Measurements from ENCODE around the gene GAB3.

GAB3 gene

DNA sequence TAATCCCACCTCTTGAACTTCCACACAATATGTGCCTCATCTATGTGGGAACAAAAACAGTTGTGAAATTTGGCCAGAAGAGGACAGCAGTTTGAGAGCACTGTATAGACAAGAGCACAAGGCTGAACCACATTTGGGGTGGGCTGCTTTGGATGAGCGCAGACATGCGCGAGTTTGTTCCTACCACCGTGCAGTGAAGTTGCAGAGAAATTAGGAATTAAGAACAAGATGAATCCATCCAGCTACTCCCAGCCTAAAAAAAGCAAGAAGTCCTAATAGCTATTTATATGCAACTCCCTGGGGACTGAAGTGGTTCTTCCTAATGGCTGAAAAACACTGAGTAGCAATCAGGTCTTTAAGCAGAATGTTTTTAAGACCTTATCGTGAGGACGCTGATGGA is 1.0 kb downstream of the GAB3 start:
- no peak for DNase-seq

DNA sequence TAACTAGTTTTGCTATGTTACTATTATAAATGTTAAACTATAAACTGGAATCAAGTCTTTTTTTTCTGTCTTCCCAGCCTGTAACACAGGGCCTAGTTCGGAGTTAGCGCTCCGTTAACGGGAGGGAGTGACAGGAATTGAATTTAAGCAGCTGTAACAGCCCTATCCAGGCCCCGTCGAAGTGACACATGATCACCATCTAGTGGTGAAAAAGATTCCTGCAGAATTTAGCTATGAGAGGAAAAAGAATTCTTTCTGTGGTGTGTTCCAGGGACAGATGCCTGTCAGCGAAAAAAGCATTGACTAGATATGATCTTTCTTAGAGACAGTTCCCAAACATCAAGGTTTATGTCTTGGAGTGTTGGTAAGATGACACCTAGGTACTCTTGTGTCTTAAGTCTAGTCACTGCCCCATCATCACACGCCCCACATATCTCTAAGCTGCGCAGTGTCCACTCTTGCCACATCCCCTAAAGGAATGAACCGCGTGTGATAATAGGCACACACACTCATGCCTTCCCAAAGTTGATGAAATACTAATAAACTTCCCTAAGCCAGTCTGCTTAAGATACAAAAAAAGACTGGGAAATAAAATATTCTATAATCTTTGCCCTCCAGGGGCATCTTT is 2.1 kb downstream of the GAB3 start:
- no peak for DNase-seq

DNA sequence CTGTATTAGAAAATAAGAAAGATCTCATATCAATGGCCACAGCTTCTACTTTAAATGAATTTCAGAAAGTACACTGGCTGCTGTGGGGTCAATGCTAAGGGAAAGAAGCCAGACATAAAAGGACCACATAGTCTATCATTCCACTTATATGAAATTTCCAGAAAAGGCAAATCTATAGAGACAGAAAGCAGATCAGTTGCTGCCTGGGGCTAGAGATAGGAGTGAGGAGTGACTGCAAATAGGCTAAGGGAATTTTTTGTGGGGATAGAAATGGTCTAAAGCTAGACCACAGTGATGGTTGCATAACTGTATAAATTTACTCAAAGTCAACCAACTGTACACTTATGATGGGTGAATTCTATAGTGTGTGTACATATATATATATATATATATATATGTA is 8.3 kb downstream of the GAB3 start:
- DNase-seq: no peak

DNA sequence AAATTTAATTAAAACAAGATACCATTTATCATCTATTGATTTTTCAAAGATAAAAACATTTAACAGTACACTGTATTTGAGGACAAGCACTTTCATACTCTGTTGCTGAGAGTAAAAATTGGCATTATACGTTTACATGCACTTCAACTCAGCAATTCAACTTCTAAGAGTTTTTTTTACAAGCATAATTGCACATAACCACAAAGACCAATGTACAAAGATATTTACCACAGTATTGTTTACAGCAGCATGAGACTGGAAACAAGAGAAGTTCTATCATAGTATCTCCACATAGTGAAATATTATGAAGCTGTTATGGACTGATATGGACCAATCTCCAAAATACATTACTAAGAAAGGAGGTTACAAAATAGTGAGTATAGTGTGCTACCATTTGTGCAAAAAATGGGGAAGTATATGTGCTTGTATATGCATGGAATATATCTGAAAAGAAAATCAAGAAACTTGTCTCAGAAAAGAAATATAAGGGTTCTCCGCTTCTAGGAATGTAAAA is 10.9 kb downstream of the GAB3 start:
- DNase-seq: no peak

DNA sequence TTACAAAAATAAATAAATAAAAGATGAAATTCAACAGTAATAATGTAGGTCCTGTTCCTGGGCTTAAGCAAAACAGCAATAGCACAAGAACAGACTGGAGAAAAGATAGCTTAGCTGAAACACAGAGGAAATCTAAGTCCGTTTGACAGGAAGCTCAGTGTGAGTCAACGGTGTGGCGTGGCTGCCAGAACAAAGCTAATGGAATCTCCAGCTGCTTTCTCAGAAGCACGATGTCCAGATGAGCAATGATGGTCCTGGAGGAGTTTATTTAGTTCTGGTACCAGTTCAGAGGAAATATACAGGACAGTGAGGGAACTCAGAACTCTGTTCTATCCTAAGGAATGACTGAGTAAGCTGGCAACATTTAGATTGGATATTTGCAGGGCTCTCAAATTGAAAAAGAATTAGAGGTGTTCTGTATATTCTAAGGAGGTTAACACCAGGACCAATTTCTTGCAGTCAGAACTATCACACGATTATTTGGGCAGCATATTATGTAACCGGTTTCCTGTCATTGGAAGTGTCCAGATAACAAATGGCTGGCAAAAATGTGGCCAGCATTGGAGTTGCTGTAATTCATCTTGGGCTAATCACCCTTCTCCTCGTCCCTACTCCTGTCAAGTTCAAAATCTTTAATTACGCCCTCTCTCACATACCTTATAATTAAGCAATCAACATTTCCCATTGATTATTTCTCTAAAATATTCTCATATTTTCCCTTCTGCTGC is 12.7 kb downstream of the GAB3 start:
- no peak for DNase-seq

DNA sequence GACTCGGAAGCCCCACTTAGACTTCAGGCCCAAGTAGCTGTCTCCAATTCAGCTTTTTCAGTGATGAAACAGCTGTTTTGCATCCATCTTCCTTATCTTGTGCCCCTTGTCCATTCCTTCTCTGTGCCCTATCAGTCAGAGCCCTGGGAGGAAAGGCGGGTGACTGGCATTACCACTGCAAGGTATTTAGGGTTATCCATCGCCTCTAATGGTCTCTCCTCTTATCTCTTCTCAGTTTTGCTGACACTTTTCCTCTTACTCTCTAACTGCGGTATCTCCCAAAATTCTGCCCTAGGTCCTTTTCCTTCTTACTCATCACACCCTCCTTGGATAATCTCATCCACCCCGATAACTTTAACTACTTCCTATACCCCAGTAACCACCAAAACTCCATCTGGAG is 13.7 kb downstream of the GAB3 start:
- DNase-seq: no peak

DNA sequence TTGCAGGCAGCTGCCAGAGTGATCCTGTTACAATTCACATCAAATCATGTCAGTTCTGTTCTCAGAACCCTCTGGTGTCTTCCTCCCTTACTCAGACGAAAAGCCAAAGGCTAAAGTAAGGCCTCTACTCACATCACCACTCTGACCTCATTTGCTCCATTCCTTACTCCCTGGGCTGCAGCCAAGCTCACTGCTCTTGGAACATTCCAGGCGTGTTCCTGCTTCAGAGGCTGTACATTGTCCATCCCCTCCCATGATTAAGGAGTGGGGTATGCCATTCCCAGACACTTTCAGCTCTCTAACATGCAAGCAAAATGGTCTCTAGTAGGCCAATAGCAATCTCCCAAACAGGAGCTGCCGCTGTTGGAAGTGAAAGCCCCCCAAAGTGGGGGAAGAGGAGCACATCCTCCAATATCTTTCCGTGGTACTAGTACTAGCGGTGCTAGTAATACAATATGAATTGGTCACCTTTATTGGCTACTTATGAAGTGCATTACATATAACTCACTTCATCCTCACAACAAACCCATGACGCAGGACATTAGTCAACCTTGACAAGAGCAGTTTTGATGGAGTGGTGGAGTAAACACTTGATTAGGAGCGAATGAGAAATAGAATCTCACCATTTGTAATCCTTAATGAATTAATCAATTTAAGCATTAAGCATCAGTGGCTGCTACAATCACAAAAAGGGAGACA is 15.0 kb downstream of the GAB3 start:
- DNase-seq: no peak

DNA sequence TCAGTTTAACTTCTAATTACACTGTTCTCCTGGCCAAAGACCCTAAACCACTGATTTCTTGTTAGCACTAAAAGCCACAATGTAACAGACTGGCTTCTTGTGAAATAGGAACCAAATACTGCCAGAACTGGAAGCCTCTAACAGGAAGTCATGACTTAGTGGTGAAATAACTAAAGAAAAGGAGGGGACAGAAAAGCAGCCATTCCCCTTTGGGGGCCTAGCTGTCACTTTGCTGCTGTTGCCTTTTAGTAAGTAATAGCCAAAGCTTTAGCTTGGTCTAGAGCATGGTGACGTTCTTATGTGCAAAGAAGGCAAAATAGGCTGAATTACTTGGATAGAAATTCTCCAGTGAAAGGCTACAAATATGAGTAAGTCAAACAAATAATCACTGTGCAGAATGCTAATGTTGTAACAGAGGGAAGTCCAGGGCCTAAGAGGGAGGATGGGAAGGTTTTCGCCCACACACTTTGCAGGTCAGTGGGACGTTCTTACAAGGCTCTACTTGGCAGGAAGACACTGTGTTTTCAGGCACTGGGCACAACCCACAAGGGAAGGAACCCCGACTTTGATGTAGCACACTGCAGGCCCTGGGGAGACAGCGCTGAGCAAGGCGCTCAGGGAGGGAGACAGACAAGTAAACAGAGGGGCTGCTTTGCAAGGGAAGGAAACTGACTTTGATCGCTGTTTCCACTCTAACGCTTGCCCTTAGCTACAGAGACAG is 16.7 kb downstream of the GAB3 start:
- DNase-seq: no peak

DNA sequence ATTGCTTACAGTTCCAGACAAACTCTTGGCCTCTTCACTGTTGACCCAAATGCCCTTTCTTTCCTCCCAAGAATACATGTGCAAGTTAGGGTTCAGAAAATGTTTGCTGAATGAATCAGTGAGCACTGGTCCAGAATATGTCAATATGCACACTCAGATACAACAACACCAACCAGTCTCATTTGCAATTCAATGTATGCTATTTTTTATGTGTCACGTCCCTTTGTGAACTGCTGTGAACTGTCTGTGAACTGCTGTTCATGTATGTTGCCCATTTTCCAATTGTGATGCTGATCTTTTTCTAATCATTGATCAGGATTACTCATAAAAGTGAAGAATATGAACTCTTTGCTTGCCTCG is 17.8 kb downstream of the GAB3 start:
- DNase-seq: no peak

DNA sequence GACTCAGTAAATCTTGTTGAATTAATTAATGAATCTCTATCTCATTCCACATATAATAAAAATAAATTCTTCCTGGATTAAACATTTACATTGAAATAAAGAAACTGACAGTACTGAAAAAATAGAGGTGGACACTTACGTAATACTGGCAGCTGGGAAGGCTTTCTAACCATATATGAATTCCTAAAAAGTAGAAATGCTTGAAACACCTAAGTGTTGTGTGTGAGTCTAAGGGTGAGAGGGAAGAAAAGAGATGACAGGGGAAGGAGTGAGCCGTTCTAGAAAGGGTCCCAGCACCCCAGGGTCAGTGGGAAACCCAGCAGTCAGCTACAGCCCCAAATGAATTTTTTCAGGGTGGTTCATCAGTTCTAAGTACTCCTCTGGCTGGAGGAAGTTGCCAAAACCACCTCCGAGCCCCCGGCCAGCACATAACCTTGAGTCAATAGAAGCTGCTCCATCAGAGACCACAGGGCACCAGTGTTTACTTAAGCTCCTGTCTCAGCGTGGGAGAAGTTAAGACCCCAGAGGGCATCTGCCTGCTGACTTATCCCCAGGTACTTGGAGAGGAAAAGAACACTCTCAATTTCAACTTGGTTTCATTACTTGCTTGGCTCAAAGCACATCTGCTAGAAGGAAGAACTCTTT is 18.3 kb downstream of the GAB3 start:
- no peak for DNase-seq

DNA sequence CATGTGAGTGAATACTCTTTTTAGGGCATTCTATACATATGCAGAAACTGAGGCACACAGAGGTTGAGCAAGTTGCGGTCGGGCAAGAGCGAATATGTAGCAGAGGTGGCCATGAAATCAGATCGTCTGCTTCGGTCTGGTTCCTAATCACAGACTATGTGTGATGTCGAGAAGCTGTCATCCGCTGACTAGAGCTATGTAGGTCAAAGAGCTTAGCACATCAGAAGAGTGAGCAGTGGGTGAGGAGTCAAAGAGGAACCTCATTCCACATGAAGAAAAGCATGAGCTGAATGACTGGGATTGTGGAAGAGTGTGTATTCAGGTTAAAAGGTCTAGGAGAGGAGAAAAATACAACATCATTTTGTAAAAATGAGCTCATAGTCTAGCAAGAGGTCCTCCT is 19.0 kb downstream of the GAB3 start:
- no peak for DNase-seq

DNA sequence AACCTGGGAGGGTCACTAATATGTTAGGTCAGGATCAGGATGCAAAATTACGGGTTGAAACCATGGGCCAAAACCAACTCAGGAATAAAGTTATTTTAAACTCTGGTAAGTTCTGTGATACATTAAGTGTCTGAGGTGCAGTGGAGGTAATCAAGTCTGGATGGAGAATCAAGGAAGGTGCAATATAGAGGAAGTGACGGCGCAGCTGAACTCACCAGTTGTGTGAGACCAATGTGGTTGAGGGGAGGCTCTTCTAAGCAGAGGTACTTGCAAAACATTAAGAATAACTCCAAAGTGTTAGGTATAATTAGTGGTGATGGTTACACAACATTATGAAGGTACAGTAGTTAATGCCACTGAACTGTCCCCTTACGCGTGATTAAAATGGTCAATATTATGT is 19.7 kb downstream of the GAB3 start:
- no peak for DNase-seq

DNA sequence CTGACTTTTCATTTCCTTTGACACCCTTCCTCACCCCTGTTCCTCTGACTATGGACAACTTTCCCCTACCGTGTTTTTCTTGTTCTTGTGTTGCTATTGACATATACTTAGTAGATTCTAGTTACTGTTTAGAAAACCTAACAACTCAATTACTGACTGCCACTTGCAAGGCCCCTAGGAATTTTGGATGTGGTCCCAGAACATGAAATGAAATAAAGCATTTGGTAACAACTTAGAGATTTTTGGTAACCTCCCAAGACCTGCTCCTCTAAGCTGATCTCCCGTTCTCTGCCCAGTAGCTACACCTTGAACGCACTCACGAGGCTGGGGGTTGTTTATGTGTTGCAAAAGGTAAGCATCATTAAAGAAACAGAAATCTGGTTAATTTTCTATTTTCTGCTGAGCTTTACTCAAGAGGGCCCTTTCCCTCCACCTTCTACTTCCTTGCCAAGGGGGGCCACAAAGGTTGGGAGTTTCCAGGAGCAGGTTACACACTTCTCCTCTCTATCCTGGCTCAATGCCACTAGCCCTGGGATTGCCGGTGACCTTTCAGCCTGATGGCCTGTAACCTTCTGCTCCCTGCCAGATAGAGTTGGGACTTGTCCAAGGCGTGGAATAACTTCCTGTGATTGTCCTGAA is 20.5 kb downstream of the GAB3 start:
- DNase-seq: no peak

DNA sequence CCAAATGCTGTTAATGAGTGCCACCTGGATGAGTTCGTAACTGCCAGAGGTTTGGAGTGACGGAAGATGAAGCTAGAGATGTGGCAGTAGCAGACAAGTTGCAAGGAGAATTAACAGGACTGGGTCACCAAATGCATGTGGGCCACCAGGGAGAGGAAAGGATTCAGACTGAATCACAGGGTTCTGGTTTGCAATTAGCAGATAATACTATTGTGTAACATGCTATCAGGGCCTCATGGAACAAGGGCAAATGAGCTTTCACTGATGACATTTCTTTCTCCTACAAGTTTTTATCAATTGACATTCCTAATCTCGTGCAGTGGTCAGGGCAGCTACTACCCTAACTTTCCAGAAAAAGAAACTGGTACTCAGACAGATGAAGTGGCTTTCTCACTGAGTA is 21.4 kb downstream of the GAB3 start:
- no peak for DNase-seq

DNA sequence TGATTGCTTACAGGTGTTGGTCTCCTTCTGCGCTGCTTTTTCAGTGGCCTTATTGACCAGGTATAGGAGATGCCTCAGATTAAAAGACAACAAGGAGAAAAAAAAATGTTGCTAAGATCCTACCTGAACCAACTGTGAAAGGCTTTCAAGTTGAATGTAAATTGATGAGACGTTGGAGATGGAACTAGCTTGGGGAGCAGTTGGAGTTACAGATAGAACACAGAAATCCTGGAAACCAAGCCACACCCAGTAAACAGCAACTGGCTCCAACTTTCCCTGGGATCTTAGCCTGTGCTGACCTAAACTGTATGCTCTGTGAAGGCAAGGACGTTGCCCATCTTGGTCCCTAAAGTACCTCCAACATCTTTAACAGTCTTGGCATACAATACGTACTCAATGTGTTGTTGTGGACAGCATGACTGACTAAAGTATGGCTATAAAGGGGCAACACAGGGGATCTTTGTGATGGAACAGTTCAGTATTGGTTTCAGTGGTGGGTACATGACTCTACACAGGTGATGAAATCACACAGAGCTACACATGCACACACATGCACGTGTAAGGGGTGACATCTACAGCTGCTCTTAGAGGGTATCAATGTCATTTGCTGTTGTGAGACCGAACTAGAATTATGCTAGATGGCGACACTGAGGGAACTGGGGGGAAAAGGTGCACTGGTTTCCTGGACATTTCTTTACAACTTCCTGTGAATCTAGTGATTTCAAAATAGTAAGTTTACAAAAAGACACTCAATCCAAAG is 22.3 kb downstream of the GAB3 start:
- DNase-seq: no peak

DNA sequence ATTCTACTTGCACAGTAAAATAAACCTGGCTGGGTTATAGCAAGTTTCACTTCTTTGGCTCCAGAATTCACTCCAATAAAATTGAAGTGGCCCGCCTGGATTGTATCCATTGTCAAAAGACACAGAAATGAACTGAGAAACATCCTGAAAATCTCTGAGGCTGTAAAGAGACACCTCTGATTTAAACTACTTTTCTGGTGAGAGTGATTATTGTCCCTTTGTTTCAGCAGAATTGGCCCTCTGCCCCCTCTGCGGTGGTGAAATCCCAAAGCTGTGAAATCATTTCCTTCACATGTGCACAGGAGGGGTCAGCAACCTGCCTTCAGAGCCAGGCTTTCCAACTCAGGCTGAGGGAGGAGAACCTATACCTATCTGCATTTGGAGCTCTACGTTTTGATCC is 23.0 kb downstream of the GAB3 start:
- DNase-seq: no peak

DNA sequence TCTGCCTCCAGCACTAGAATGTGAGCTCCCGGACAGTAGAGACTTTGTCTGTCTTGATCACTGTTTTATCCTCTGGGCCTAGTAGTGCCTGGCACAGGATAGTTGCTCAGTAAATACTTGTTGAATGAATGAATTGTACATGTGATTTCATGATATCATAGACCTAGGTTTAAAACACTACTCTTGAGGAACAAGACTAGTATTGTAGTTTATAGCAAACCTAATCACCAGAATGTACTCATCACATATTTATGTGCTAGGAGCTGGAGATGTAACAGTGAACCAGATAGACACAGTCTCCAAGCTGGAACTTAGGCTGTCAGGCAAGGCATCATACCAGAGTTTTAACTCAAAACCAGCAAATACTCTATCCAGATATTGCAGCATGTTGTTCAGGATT is 23.5 kb downstream of the GAB3 start:
- DNase-seq: no peak

DNA sequence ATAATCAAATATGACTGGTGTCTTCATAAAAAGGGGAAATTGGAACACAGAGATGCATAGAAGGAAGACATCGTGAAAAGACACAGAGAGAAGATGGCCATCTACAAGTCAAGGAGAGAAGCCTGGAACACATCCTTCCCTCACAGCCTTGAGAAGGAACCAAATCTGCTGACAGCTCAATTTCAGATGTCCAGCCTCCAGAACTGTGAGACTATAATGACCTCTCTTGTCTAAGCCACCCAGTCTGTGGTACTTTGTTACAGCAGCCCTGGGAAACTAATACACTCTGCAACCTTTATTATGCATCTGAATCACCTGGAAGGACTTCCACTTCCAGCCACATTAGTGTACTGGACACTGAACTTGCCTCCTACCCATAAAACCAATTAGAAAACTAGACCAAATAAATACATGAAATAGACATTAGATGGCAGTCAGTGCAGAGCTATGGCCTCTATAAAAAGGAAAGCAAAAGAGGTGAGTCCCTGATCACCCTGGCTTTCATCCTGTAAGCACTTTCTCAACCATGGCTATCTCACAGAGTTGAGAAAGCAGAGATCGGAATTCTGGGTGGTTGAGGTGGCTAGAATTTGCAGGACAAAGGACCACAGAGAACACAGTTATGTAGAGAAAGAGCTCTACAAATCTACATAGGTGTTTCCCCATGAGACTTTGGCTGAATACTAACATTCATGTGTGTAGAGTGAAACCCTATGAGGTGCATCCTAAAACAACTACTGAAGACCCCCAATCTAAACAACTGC is 25.7 kb downstream of the GAB3 start:
- no peak for DNase-seq

DNA sequence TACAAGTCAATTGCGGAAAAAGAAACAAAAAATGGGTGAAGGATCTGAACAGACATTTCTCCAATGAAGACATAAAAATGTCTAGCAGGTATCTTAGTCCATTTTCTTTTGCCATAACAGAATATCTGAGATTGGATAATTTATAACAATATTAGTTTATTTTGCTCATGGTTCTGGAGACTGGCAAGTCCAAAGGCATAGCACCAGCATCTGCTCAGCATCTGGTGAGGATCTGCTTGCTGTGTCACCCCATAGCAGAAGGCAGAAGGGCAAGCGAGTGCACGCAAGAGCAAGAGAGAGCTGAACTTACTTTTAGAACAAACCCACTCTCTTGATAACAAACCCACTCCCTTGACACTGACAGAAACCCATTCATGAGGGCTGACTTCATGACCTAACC is 29.7 kb downstream of the GAB3 start:
- DNase-seq: no peak

DNA sequence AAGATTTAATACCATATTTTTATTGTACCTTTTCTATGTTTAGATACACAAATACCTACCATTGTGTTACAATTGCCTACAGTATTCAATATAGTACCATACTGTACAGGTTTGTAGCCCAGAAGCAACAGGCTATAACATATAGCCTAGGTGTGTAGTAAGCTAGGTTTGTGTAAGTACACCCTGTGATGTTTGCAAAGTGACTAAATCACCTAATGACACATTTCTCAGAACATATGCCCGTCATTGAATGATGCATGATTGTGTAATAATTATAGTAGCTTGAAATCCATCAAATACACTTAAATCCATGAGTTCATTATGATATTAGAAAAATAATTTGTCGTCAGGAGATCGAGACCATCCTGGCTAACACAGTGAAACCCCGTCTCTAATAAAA is 30.8 kb downstream of the GAB3 start:
- DNase-seq: no peak

DNA sequence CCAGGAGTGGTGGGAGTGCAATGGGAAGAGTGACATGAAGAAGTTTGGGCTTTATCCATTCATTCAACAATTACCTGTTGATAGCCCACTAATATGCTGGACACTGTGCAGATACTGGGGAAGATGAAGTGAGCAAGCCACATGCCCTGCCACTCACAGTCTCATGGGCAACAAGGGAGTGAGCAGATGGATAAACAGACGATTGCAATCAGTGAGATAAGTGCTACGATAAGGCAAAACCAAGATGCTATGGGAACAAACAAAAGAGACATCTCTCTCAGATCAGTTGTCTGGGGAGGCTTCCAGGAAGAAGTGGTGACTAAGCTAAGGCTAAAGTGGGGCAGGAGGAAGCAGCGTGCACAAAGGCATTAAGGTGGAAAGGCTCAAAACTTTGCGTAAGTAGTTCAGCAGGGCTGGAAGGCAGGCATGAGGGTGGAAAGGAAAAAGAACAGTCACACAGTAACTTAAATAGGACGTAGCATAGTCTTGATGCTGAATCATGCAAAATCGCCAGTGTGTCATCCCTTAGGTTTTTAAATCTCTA is 31.7 kb downstream of the GAB3 start:
- no peak for DNase-seq
